GM23338 (cell line): Measurements from ENCODE around the gene STEAP3. TPM values are rescaled to one million over a fixed set of nuclear protein-coding genes. Genes with fewer than 3 reads are reported as not detected.

Experiments
- ATAC-seq: fragments of 200-7000 bp; cut with Tn5 transposase; 3 replicates; pipeline ENCODE4 v1.9.1; 2020
- DNase-seq: peaks from one replicate; pipeline ENCODE4 v3.0.0-alpha.2; 2015; ENCODE audit warnings: low spot score
- H2AFZ ChIP-seq: fragments of 200-600 bp; sonication (generic); 2 replicates; pipeline ENCODE4 v1.8.0; 2016; ENCODE audit warnings: antibody characterized with exemption, mild to moderate bottlenecking, moderate library complexity
- H3F3A ChIP-seq: fragments of 200-600 bp; sonication (generic); replicated peaks from 2 replicates; pipeline ENCODE4 v1.8.0; 2017; ENCODE audit warnings: antibody characterized with exemption, mixed run types, low read depth
- H3K27ac ChIP-seq: fragments of 200-600 bp; sonication (generic); 2 replicates; pipeline ENCODE4 v1.6.1; 2016; ENCODE audit warnings: low read depth
- H3K27me3 ChIP-seq: fragments of 200-600 bp; sonication (generic); 2 replicates; pipeline ENCODE4 v1.8.0; 2016; ENCODE audit warnings: mild to moderate bottlenecking, mixed run types, moderate library complexity; ENCODE audit not compliant: insufficient read depth
- H3K36me3 ChIP-seq: fragments of 200-600 bp; sonication (generic); 2 replicates; pipeline ENCODE4 v1.8.0; 2016; ENCODE audit warnings: mild to moderate bottlenecking; ENCODE audit not compliant: insufficient read depth
- H3K4me1 ChIP-seq: fragments of 200-600 bp; sonication (generic); 2 replicates; pipeline ENCODE4 v1.8.0; 2016; ENCODE audit warnings: mild to moderate bottlenecking, moderate library complexity; ENCODE audit not compliant: insufficient read depth
- H3K4me2 ChIP-seq: fragments of 200-600 bp; sonication (generic); 2 replicates; pipeline ENCODE4 v1.7.1; 2017; ENCODE audit warnings: mixed run types
- H3K4me3 ChIP-seq: fragments of 200-600 bp; sonication (generic); 2 replicates; pipeline ENCODE4 v1.6.1; 2016; ENCODE audit warnings: mixed run types
- H3K79me2 ChIP-seq: fragments of 200-600 bp; sonication (generic); replicated peaks from 2 replicates; pipeline ENCODE4 v1.8.0; 2017; ENCODE audit warnings: mild to moderate bottlenecking; ENCODE audit not compliant: insufficient read depth
- H3K9me2 ChIP-seq: fragments of 200-600 bp; sonication (generic); 2 replicates; pipeline ENCODE4 v1.8.0; 2017; ENCODE audit not compliant: insufficient read depth
- H4K20me1 ChIP-seq: fragments of 200-600 bp; sonication (generic); replicated peaks from 2 replicates; pipeline ENCODE4 v1.8.0; 2017; ENCODE audit warnings: mild to moderate bottlenecking; ENCODE audit not compliant: insufficient read depth
- H3K27ac Mint-ChIP-seq: 2 replicates; pipeline ENCODE4 v1.8.0; 2020; ENCODE audit warnings: inconsistent platforms, mild to moderate bottlenecking, moderate library complexity, mixed read lengths
- H3K27me3 Mint-ChIP-seq: 3 replicates; pipeline ENCODE4 v1.8.0; 2022; ENCODE audit warnings: low read depth, mild to moderate bottlenecking, moderate library complexity, mixed read lengths, inconsistent platforms; ENCODE audit not compliant: insufficient read depth, poor library complexity
- H3K36me3 Mint-ChIP-seq: 3 replicates; pipeline ENCODE4 v1.8.0; 2021; ENCODE audit warnings: low read depth, mild to moderate bottlenecking, inconsistent platforms, moderate library complexity, mixed read lengths
- H3K4me1 Mint-ChIP-seq: 3 replicates; pipeline ENCODE4 v1.8.0; 2020; ENCODE audit warnings: mild to moderate bottlenecking, inconsistent platforms, mixed read lengths
- H3K4me3 Mint-ChIP-seq: 3 replicates; pipeline ENCODE4 v1.8.0; 2021; ENCODE audit warnings: moderate library complexity, mild to moderate bottlenecking, inconsistent platforms, mixed read lengths
- H3K9me3 Mint-ChIP-seq: 3 replicates; pipeline ENCODE4 v1.8.0; 2020; ENCODE audit warnings: moderate library complexity, mild to moderate bottlenecking, inconsistent platforms, mixed read lengths
- EZH2phosphoT487 ChIP-seq: fragments of 200-600 bp; sonication (generic); IDR thresholded peaks from one replicate; pipeline ENCODE4 v1.8.1; 2018; ENCODE audit warnings: antibody characterized with exemption; ENCODE audit not compliant: unreplicated experiment
- JUNB ChIP-seq: IDR thresholded peaks from one replicate; pipeline ENCODE4 v1.6.1; 2016; ENCODE audit warnings: antibody characterized with exemption; ENCODE audit not compliant: unreplicated experiment
- STAT1 ChIP-seq: IDR thresholded peaks from one replicate; pipeline ENCODE4 v1.6.1; 2016; ENCODE audit warnings: antibody characterized with exemption; ENCODE audit not compliant: unreplicated experiment
- polyA plus RNA-seq: library from polyadenylated mRNA; unstranded; fragments of >200 nt; fragmentation: Nextera tagmentation; extraction: Ambion mirVana; gene quantifications from 2 replicates; pipeline ENCODE4 v1.2.1, GENCODE V29; 2016
- total RNA-seq: library from RNA; depleted of rRNA; stranded (reverse); fragments of >200 nt; shearing (Covaris generic); gene quantifications from 2 replicates; pipeline ENCODE4 v1.2.3, GENCODE V29; 2014
- TF ChIP-seq, protein P1 (sequence below): IDR thresholded peaks from one replicate; pipeline ENCODE4 v1.6.1; 2018; ENCODE audit warnings: antibody characterized with exemption; ENCODE audit not compliant: unreplicated experiment
- TF ChIP-seq, protein P2 (sequence below): IDR thresholded peaks from 2 replicates; pipeline ENCODE4 v1.6.1; 2016; ENCODE audit warnings: antibody characterized with exemption

The STEAP3 gene
- total and polyA plus RNA-seq, 2 experiments from 2014 or later, result 8.6 to 27.3 TPM

DNA sequence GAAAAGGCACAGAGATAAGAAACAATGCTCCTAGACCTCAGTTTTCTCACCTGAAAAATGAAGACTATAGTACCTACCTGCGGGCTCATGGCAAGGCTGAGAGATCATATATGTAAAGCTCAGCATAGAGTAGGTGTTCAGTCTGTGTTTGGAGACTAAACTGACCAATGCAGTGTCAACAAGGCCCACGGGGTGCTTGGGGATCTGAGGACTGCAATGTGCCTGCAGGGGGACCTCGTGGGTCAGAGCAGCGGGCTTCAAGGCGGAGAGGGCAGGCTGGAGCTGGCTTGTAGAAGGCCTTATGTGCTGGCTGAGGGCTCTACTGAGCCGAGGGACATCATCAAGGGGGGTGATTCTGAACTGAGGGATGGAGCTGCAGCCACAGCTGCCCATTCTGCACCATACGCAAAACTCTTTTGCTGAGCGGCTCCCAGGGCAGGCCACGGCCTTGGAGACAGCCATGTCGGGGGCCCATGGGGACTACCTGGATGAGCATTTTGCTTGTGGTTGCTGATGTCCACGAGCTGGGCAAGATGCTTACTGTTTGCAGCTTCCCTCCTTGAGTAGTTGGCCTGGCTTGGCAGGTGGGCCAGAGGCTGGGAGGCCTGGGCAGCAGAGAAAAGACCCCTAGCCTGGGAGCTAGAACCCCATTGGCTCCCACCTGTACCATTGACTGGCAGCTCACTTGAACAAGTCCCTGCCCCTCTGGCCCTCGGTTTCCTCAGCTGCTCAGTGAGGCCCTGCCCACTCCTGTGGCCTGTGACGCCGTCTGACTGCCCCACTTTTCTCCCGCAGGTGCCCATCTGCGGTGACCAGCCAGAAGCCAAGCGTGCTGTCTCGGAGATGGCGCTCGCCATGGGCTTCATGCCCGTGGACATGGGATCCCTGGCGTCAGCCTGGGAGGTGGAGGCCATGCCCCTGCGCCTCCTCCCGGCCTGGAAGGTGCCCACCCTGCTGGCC lies 23.5 kb downstream of the STEAP3 start (continued):
- TF ChIP-seq, protein P1, sequence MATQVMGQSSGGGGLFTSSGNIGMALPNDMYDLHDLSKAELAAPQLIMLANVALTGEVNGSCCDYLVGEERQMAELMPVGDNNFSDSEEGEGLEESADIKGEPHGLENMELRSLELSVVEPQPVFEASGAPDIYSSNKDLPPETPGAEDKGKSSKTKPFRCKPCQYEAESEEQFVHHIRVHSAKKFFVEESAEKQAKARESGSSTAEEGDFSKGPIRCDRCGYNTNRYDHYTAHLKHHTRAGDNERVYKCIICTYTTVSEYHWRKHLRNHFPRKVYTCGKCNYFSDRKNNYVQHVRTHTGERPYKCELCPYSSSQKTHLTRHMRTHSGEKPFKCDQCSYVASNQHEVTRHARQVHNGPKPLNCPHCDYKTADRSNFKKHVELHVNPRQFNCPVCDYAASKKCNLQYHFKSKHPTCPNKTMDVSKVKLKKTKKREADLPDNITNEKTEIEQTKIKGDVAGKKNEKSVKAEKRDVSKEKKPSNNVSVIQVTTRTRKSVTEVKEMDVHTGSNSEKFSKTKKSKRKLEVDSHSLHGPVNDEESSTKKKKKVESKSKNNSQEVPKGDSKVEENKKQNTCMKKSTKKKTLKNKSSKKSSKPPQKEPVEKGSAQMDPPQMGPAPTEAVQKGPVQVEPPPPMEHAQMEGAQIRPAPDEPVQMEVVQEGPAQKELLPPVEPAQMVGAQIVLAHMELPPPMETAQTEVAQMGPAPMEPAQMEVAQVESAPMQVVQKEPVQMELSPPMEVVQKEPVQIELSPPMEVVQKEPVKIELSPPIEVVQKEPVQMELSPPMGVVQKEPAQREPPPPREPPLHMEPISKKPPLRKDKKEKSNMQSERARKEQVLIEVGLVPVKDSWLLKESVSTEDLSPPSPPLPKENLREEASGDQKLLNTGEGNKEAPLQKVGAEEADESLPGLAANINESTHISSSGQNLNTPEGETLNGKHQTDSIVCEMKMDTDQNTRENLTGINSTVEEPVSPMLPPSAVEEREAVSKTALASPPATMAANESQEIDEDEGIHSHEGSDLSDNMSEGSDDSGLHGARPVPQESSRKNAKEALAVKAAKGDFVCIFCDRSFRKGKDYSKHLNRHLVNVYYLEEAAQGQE, result no peak

GRCh38 chr2:119247844-119248271 lies 24.2 kb downstream of the STEAP3 start:
- no peak for DNase-seq
- no peak overlapping the region for H3K4me2 ChIP-seq
- H3K36me3 ChIP-seq, result 0 out of 2 replicates have a peak, but pooled peaks cover 3% of the 10 kb centered on the region
- no peaks in the 10 kb centered on the region for H3F3A ChIP-seq
- no peaks in the 10 kb centered on the region; the same call in 2 of the 3 replicates for H3K4me1 Mint-ChIP-seq
- H3K9me2 ChIP-seq, result no peaks in the 10 kb centered on the region
- no peak overlapping the region for H2AFZ ChIP-seq
- H3K27ac ChIP-seq, result no peak overlapping the region
- no peaks in the 10 kb centered on the region for H3K4me1 ChIP-seq
- no peaks in the 10 kb centered on the region for H3K27me3 ChIP-seq
- no peaks in the 10 kb centered on the region for H3K79me2 ChIP-seq
- H3K36me3 Mint-ChIP-seq, result peaks cover 47% of the 10 kb centered on the region
- no peak overlapping the region for H3K4me3 Mint-ChIP-seq
- no peak overlapping the region for H3K4me3 ChIP-seq
- no peaks in the 10 kb centered on the region for H4K20me1 ChIP-seq
- no peak for ATAC-seq
- peaks cover 10% of the 10 kb centered on the region for H3K27me3 Mint-ChIP-seq
- no peaks in the 10 kb centered on the region for H3K9me3 Mint-ChIP-seq
- TF ChIP-seq EZH2phosphoT487, result no peak
- H3K27ac Mint-ChIP-seq, result 0 out of 2 replicates have a peak overlapping the region, but pooled peaks have one; percentile 3

GRCh38 chr2:119248311-119248710 lies 24.7 kb downstream of the STEAP3 start:
- Mint-ChIP-seq H3K36me3 (peaks cover 48% of the 10 kb centered on the region), H3K27ac (0 out of 2 replicates have a peak overlapping the region, but pooled peaks have one; percentile 3)
- H3K4me2 ChIP-seq, result no peak overlapping the region

More at GRCh38 chr2:119248311-119248710, 24.7 kb downstream of the STEAP3 start:
- TF ChIP-seq STAT1 (no peak), JUNB (no peak), EZH2phosphoT487 (no peak)
- TF ChIP-seq, protein P2, sequence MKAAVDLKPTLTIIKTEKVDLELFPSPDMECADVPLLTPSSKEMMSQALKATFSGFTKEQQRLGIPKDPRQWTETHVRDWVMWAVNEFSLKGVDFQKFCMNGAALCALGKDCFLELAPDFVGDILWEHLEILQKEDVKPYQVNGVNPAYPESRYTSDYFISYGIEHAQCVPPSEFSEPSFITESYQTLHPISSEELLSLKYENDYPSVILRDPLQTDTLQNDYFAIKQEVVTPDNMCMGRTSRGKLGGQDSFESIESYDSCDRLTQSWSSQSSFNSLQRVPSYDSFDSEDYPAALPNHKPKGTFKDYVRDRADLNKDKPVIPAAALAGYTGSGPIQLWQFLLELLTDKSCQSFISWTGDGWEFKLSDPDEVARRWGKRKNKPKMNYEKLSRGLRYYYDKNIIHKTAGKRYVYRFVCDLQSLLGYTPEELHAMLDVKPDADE, result no peak
- no peaks in the 10 kb centered on the region for H3F3A ChIP-seq
- 0 out of 2 replicates have a peak, but pooled peaks cover 5% of the 10 kb centered on the region for H3K36me3 ChIP-seq
- H3K4me1 Mint-ChIP-seq, result no peaks in the 10 kb centered on the region; the same call in 2 of the 3 replicates
- no peaks in the 10 kb centered on the region for H3K4me1 ChIP-seq
- no peak for ATAC-seq
- H3K9me3 Mint-ChIP-seq, result no peaks in the 10 kb centered on the region
- no peak for DNase-seq
- peaks cover 11% of the 10 kb centered on the region for H3K27me3 Mint-ChIP-seq
- no peaks in the 10 kb centered on the region for H3K27me3 ChIP-seq
- no peaks in the 10 kb centered on the region for H3K79me2 ChIP-seq
- H3K4me3 Mint-ChIP-seq, result no peak overlapping the region
- no peaks in the 10 kb centered on the region for H4K20me1 ChIP-seq
- H2AFZ ChIP-seq, result no peak overlapping the region
- no peak overlapping the region for H3K27ac ChIP-seq
- no peak overlapping the region for H3K4me3 ChIP-seq
- H3K9me2 ChIP-seq, result no peaks in the 10 kb centered on the region
